Aorta (tissue), 5 donors: Measurements from ENCODE around the gene FITM2. TPM values are rescaled to one million over a fixed set of nuclear protein-coding genes. Genes with fewer than 3 reads are reported as not detected.

Source experiments
- ATAC-seq: fragments of 200-7000 bp; cut with Tn5 transposase; one replicate; pipeline ENCODE4 v1.9.1; 2022; ENCODE audit warnings: moderate library complexity; ENCODE audit not compliant: low FRiP score
- DNase-seq, 2 donors: peaks; one replicate each; pipeline ENCODE4 v3.0.0-alpha.2; 2020
- H3K27ac ChIP-seq, 2 donors: one replicate each; pipeline ENCODE4 v1.5.1; 2013; ENCODE audit warnings: low read length in 2 of 2, mild to moderate bottlenecking in 2 of 2, moderate library complexity in 2 of 2, control low read depth in 1 of 2, inconsistent platforms in 1 of 2, low read depth in 1 of 2
- H3K27me3 ChIP-seq, 2 donors: one replicate each; pipeline ENCODE4 v1.6.1; 2013; ENCODE audit warnings: control low read depth in 1 of 2, low read length in 1 of 2, mild to moderate bottlenecking in 1 of 2, moderate library complexity in 1 of 2; ENCODE audit not compliant: insufficient read depth in 2 of 2, control insufficient read depth in 1 of 2
- H3K36me3 ChIP-seq, 2 donors: one replicate each; pipeline ENCODE4 v1.6.1; 2013; ENCODE audit warnings: control low read depth in 1 of 2, low read length in 1 of 2, mild to moderate bottlenecking in 1 of 2; ENCODE audit not compliant: insufficient read depth in 2 of 2, control insufficient read depth in 1 of 2
- H3K4me1 ChIP-seq, 2 donors: one replicate each; pipeline ENCODE4 v1.6.1; 2013; ENCODE audit warnings: low read length in 2 of 2, control low read depth in 1 of 2, mild to moderate bottlenecking in 1 of 2, moderate library complexity in 1 of 2; ENCODE audit not compliant: insufficient read depth in 2 of 2, control insufficient read depth in 1 of 2
- H3K4me3 ChIP-seq, 2 donors: one replicate each; pipeline ENCODE4 v1.5.1; 2013; ENCODE audit warnings: low read length in 2 of 2, control low read depth in 1 of 2, mild to moderate bottlenecking in 1 of 2
- H3K9me3 ChIP-seq: one replicate; pipeline ENCODE4 v1.6.1; 2013; ENCODE audit warnings: mild to moderate bottlenecking, low read length; ENCODE audit not compliant: control insufficient read depth
- WGBS, 2 donors: extraction: QIAGEN DNeasy Blood & Tissue Kit; methylation state at CpG; one replicate each; pipeline ENCODE4 v1.1.7; 2013; 5-methylcytosine and 5-hydroxymethylcytosine counted together
- intact Hi-C, 2 donors: fragments of 100-400 bp; cut with DNase I; formaldehyde crosslinking; loops; one replicate each; pipeline versions ENCODE4 v1.14.2 to v1.15.0; 2022
- polyA plus RNA-seq, 2 donors: library from polyadenylated mRNA; stranded (reverse); fragments of 200-250 nt; gene quantifications; one replicate each; pipeline ENCODE4 v1.2.3, GENCODE V29; 2013
- total RNA-seq, 2 donors: library from RNA; stranded (reverse); fragmentation: NEBNext Ultra II Directional; extraction: Animal tissue kit (Norgen Biotek cat#: 25700); gene quantifications; one replicate each; pipeline ENCODE4 v1.2.1, GENCODE V29; 2021
- donor health status: healthy with polysubstance abuse.
- donor health status: Bipolar disorder and iron deficiency.
- donor health status: DM: no; HTN: no; CAD: no.
- donor health status: DM: no; HTN: no; CAD: no.
- donor health status: DM: yes; HTN: yes; CAD: no.

FITM2 gene
- total and polyA plus RNA-seq, 4 donors: 2.9 to 6.6 (median 5.1) TPM

- Histone ChIP-seq H3K4me1 (no peaks in the 10 kb centered on the region), H3K27me3 (no peaks in the 10 kb centered on the region), H3K27ac (no peak overlapping the region), H3K36me3 (no peaks in the 10 kb centered on the region), H3K9me3 (no peaks in the 10 kb centered on the region), H3K4me3 (no peak overlapping the region)
- 36 to 42% methylated on average over 1 of the region's 1 CpG for WGBS, 2 donors
- DNase-seq (no peak), ATAC-seq (no peak)
- intact Hi-C loops: no loop called here
Observed at GRCh38 chr20:44324343-44324742, 13.3 kb upstream of the FITM2 start.

GRCh38 chr20:44319839-44320422 lies 8.9 kb upstream of the FITM2 start:
- intact Hi-C loops: no loop called here
- no peaks in the 10 kb centered on the region for H3K9me3 ChIP-seq
- no peak overlapping the region for H3K4me3 ChIP-seq
- WGBS, 2 donors: 93 to 97% methylated on average over 2 of the region's 2 CpGs
- H3K4me1 ChIP-seq: no peaks in the 10 kb centered on the region
- H3K27ac ChIP-seq: no peak overlapping the region
- no peak for ATAC-seq
- DNase-seq: no peak
- H3K27me3 ChIP-seq: no peaks in the 10 kb centered on the region
- no peaks in the 10 kb centered on the region for H3K36me3 ChIP-seq

DNA sequence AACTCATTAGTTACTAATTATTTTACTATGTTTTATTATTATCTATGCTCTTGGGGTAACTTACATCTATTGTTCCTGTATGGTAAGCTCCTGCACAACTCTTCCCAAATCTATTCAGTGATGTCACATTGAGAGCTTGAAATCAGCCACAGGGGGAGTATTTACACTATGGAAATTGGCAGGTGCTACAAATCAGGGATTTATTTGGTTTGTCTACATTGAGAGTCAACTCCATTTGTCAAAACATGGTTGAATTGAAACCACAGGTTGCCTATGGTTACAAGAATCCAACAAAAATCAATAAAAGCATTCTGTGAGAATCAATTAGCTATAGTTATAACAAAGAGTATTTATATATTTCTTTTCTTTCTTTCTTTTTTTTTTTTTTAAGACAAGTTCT lies 3.9 kb upstream of the FITM2 start:
- H3K27ac ChIP-seq: no peak overlapping the region

GRCh38 chr20:44309763-44310663 lies 989 bp downstream of the FITM2 start:
- H3K4me1 ChIP-seq: no peaks in the 10 kb centered on the region
- H3K9me3 ChIP-seq: no peaks in the 10 kb centered on the region
- H3K27ac ChIP-seq: no peak overlapping the region
- ATAC-seq: no peak
- H3K36me3 ChIP-seq: peaks cover 0 to 2% of the 10 kb centered on the region in 2 donors
- 18% methylated on average over 17 of the region's 17 CpGs for WGBS, 2 donors
- H3K4me3 ChIP-seq: peak overlapping the region in 1 of 2 donors; percentile 77
- intact Hi-C loops: loop anchor here (2.0 kb wide), 2 partner anchors 93 to 193 kb away; no protein-coding TSS in a partner anchor
- DNase-seq: no peak
- H3K27me3 ChIP-seq: no peaks in the 10 kb centered on the region

More for the DNA sequence above, 3.9 kb upstream of the FITM2 start:
- no peaks in the 10 kb centered on the region for H3K36me3 ChIP-seq
- ATAC-seq (no peak), DNase-seq (no peak)
- no peak overlapping the region for H3K4me3 ChIP-seq
- H3K9me3 ChIP-seq: no peaks in the 10 kb centered on the region
- H3K4me1 ChIP-seq: no peaks in the 10 kb centered on the region
- no peaks in the 10 kb centered on the region for H3K27me3 ChIP-seq
- intact Hi-C loops: no loop called here

- Histone ChIP-seq H3K4me3 (no peak overlapping the region), H3K27ac (no peak overlapping the region), H3K9me3 (no peaks in the 10 kb centered on the region), H3K27me3 (no peaks in the 10 kb centered on the region), H3K36me3 (peaks cover 0 to 4% of the 10 kb centered on the region in 2 donors), H3K4me1 (no peaks in the 10 kb centered on the region)
- intact Hi-C loops: no loop called here
- WGBS, 2 donors: 91 to 95% methylated on average over 9 of the region's 9 CpGs
- no peak for DNase-seq
- ATAC-seq: no peak
Observed at GRCh38 chr20:44306927-44307326, 4.1 kb downstream of the FITM2 start.

- no peak for DNase-seq
- Histone ChIP-seq H3K4me3 (no peak overlapping the region), H3K9me3 (no peaks in the 10 kb centered on the region), H3K27me3 (no peaks in the 10 kb centered on the region), H3K4me1 (no peaks in the 10 kb centered on the region), H3K27ac (no peak overlapping the region), H3K36me3 (peaks cover 0 to 4% of the 10 kb centered on the region in 2 donors)
- intact Hi-C loops: no loop called here
- ATAC-seq: no peak
Observed at GRCh38 chr20:44304383-44304782, 6.6 kb downstream of the FITM2 start.

DNA sequence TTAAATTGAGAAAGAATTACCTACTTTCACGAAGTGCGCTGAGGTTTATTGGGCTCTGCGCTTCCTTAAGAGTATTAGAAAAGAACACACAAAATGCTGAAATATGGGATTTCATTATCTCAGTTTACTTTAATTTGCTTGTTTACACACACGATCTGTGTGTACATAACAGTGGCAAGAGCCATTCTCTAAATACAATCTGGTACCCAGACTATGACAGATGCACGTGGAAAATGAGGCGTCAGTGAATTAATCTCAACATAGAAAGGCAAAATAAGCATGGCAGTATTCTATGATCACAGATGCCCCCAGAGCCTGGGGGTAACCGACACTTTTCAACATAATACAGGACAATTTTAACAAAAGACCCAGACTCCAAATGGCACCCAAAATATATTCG lies 8.3 kb downstream of the FITM2 start:
- Histone ChIP-seq H3K4me3 (no peak overlapping the region), H3K9me3 (no peaks in the 10 kb centered on the region), H3K27me3 (no peaks in the 10 kb centered on the region), H3K36me3 (peaks cover 0 to 4% of the 10 kb centered on the region in 2 donors), H3K27ac (no peak overlapping the region), H3K4me1 (no peaks in the 10 kb centered on the region)
- DNase-seq (no peak), ATAC-seq (no peak)
- WGBS, 2 donors: 88 to 91% methylated on average over 8 of the region's 8 CpGs
- intact Hi-C loops: no loop called here

GRCh38 chr20:44302026-44302669 lies 8.9 kb downstream of the FITM2 start:
- no peaks in the 10 kb centered on the region for H3K27me3 ChIP-seq
- no peak for DNase-seq
- 70 to 72% methylated on average over 5 of the region's 5 CpGs for WGBS, 2 donors

More at GRCh38 chr20:44302026-44302669, 8.9 kb downstream of the FITM2 start:
- intact Hi-C loops: no loop called here
- H3K36me3 ChIP-seq: peaks cover 0 to 4% of the 10 kb centered on the region in 2 donors
- no peaks in the 10 kb centered on the region for H3K9me3 ChIP-seq
- H3K27ac ChIP-seq: no peak overlapping the region
- no peaks in the 10 kb centered on the region for H3K4me1 ChIP-seq
- H3K4me3 ChIP-seq: no peak overlapping the region
- ATAC-seq: no peak
